NCI-H82 (cell line): Measurements from ENCODE around the gene CYBC1.

Experiments
- DNase-seq: peaks from one replicate; lab custom pipeline; 2025; lab: John Stamatoyannopoulos, UW

Gene CYBC1

DNA sequence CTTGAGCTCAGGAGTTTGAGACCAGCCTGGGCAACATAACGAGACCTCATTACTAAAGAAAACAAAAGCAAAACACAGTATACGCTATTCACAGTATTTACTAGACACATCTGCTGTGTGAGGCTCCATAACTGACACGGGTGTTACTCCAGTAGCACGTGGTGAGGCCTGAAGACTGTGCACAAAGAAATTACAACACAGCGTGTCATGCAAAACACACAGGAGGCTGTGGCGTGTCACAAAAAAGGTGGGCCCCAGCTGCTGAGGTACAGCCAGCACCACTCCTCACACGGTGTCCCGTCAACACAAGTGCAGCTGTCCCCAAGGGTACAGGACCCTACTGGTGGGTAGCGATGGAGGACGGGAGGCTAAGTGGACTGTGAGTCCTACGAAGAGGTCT is 2.7 kb downstream of the CYBC1 start:
- DNase-seq, result no peak

DNA sequence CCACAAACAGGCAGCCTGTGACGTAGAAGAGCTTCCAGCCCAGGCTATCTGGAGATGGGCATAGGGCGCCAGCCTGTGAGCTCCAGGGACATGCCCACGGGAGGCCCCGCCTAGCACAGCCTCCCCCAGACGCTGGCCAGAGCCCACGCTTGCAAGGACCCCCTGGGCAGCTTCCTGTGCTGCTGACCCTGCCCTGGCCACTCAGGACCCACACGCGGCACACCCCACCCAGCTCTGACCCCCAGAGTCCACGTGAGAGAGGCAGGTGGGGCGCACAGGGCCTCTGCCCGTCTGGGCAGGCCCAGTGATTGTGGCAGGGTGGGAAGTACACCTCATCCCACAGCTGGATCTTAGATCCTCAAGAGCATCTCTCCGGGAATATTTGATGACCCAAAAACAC is 3.9 kb downstream of the CYBC1 start:
- no peak for DNase-seq

DNA sequence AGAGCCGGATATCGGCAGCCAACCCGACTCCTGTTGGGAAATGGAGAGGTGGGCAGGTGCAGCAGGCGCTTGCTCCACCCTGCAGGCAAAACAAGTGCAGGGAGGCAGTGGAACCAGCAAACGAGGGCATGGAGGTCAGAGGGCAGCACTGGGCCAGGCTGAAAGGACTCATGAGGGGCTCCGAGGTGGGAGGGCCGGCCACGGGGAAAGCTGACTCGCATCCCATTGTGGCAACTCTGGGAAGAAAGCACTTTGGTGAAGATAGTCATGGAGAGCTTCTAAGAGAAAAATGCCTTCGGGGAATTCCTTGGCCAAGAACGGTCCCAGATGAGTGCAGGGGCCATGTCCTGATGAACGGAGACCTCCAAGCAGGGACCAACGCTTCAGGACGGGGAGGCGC is 4.4 kb downstream of the CYBC1 start:
- DNase-seq, result no peak

DNA sequence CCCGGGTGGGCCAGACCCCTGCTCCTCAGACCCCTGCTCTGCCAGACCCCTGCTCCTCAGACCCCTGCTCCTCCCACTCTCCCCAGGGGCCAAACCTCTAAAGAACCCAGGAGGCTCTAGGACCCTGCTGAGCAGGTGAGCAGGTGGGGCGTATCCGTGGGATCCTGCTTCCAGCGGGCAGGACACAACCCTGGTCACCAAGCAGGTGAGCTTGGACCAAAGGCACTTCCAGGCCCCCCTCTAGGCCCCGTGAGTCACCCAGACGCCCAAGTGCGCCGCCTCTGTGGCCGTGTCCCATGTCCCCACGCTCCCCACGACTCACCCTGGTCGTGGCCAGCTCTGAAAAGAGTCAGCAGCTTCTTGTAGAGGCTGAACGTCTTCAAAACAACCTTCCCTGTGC is 5.0 kb downstream of the CYBC1 start:
- no peak for DNase-seq

DNA sequence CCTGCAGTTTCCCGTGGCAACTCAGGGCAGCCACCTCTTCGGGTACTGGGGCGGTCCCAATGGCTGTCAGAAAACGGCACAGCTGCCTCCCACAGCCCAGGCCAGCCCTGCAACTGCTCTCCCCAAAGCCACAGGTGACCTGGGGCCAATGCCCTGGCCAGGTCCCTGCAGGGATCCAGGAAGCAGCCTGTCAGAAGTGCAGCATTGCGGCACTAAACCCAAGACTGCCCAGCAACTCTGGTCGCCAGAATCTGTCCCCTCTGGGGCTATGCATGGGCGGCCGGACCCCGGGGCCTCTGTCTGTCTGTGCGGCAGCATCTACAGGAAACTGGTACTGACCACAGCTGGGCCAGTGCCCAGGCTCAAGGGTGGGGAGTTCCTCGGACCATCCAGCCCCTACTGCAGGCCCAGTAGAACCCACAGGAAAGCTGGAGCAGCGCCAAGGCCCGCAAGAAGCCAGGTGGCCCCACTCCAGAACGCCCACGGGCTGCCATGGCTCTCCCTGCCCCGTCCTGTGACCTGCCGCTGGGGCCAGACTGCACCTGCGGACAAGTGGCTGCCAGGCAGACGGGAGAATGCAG is 5.5 kb downstream of the CYBC1 start:
- no peak for DNase-seq

DNA sequence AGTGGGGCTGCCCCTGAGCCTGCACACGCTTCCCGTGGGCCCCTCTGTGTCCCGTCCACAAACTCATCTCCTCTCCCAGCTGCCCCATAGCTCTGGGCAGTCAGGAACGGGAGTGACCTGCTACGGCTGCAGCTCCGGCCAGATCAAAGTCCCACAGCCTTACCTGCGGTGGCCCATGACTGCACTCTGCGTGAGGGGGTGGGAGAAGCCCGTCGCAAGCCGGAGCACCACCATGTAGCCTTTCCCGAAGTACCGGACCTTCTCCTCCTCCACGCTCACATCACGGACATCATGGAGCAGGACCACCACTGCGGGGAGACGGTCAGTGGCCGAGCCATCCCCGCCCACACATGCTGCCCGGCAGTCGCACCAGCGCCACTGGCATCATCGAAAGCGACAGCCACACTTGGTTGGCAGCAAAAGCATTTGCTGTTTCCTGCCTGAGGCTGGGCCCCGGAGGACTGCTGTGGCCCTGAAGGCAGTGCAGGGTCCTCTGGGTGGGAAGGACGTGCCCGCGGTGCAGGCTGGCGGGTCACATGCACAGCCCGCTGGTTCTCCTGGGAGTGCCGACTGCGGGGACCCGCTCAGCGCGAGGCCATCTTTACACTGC is 6.2 kb downstream of the CYBC1 start:
- no peak for DNase-seq

DNA sequence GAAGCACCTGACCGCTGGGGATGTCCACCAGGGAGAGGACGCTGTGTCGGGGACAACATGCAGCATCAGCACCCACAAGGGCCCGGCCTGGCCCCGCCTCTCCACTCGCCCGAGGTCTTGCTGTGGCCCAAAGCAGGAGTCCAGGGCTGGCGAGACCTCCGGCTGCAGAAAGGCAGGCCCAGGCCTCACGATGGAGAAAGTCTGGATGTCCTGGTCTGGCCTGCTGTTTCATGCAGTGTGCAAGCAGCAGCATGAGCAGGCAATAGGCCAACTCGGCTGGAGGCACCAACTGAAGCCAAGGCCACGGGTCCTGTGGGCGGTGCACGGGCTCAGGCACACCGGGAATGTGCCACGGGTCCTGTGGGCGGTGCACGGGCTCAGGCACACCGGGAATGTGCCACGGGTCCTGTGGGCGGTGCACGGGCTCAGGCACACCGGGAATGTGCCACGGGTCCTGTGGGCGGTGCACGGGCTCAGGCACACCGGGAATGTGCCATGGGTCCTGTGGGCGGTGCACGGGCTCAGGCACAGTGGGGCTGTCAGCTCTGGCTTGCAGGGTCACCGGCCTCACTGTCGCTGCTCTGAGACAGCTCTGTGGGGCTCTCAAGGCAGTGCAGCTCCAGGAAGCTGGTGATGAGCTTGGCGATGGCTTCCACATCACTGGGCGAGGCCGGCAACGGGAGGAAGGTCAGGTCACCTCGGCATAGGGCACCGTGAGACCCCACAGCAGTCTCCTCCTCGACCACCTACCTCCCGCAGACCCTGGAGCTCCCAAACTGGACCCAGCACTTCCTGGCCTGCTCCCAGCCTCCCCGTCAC is 6.9 kb downstream of the CYBC1 start:
- no peak for DNase-seq

DNA sequence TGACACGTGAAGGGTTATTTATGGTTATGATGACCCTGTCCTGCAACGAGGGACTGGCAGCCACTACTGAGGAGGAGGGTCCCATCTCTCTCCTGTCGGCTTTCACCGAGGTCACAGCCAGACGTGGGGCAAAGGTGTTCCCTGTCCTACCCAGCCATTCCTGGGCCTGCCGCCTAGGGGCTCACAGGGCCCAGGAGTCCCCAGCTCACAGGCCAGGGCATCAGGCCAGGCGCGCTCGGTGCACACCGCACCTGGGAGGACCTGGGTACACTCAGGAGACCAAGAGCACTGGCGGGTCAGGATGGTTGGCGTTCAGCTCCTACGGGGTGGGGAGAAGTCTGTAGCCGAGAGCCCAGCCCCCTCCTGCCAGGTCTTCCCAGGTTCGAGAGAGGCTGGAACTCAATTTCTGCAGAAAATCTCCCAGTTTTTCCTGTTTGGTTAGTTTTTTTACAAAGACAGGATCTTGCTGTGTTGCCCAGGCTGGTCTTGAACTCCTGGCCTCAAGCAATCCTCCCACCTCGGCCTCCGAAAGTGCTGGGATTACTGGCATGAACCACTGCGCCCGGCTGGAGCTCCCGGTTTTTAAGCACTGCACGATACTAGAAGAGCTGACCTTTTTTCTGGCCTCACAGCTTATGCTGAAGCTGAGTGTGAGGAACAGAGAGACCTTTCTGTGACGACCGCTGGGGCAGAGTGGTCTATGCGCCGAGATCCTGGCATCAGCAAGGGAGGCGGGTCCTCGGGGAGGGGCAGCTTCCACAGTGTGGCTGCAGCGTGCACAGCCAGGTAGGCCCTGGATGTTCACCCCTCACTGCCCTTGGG is 7.7 kb downstream of the CYBC1 start:
- no peak for DNase-seq

DNA sequence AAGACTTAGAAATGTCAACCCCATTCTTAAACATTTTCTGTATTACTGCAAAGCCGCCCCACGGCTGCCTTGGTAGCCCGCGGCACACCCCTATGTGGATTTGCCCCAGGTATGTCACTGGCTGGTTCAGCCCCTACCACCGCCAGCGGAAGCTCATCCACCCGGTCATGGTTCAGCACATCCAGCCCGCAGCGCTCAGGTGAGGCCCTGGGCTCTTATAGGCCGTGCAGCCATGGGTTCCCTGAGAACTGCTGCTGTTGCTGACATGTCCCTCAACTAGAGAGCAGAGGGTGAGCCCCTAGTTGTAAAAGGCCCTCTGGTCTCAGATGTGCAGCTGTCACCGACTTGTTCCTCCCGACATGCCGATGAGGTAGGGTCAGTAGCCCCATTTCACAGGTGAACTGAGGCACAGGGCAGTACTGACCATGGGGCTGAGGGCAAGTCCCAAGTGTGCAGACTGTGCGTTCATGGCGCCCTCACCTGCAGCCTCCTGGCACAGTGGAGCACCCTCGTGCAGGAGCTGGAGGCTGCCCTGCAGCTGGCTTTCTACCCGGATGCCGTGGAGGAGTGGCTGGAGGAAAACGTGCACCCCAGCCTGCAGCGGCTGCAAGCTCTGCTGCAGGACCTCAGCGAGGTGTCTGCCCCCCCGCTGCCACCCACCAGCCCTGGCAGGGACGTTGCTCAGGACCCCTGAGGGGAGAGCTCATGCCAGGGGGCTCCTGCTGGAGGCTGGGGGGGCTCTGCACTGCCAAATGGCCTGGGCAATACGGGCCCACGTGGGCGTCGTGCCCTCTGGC is 8.7 kb downstream of the CYBC1 start:
- DNase-seq, result no peak

DNA sequence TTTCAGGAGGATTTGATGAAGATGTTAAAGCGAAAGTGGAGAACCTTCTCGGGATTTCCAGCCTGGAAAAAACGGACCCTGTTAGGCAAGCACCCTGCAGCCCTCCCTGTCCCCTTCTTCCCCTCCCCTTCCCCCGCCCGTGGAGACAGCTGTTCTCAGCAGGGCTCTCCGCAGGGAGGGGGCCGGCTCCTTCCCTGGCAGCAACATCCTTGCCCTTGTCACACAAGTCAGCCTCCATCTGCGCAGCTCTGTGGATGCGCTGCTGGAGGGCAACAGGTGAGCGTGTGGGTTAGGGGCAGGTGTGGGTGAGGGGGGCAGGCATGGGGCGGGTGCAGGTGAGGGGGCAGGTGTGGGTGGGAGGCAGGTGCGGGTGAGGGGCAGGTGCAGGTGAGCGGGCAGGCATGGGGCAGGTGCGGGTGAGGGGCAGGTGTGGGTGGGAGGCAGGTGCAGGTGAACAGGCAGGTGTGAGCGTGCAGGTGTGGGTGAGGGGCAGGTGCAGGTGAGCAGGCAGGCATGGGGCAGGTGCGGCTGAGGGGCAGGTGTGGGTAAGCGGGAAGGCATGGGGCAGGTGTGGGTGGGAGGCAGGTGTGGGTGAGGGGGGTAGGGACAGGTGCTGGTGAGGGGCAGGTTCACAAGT is 9.4 kb downstream of the CYBC1 start:
- DNase-seq, result peak; percentile 77

DNA sequence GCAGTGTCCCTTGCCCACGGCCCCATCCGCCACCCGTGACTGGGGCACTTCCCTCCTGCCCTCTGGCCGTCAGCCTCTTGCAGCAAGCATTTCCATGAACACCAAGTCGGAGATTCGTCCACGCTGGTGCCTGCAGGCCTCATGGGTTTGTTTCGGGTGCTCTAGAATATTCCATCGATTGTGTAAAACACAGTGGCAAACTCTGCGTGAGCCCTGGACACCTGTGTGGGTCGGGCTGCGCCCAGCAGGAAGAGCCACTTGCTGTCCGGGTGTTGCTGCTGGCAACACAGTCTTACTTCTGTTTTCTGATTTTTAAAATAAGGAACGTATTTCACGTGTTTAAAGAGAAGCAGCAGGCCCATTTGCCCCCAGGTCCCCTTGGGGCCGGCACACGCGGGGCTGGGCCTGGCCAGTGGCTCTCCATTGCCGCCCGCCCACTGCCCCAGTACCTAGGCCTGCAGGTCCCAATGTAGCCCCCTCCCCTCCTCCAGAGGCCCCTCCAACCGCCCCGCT is 10.0 kb downstream of the CYBC1 start:
- no peak for DNase-seq

DNA sequence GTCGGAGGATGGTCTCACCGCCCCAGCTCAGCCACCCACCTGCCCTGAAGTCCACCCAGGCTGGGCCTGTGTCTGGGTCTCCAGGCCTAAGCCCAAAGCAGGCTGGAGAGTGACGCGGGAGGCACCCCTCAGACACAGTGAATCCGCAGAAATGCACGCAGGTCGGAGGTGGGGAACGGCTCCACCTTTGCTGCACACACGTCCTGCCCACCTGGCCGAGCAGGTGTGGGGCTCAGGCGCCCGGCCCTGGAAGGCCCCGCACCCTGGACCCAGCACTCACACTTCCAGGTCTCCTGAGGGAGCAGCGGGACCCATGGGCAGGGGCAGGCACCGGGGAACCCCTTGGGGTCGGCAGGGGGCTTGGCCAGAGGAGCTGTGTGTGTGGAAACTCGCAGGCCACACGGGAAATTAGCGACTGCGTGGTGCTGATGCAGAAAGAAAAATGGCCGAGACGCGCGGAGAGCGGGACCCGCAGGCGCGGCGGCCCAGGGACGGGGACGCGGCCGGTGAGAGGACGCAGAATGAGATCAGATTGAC is 10.7 kb downstream of the CYBC1 start:
- DNase-seq, result no peak

DNA sequence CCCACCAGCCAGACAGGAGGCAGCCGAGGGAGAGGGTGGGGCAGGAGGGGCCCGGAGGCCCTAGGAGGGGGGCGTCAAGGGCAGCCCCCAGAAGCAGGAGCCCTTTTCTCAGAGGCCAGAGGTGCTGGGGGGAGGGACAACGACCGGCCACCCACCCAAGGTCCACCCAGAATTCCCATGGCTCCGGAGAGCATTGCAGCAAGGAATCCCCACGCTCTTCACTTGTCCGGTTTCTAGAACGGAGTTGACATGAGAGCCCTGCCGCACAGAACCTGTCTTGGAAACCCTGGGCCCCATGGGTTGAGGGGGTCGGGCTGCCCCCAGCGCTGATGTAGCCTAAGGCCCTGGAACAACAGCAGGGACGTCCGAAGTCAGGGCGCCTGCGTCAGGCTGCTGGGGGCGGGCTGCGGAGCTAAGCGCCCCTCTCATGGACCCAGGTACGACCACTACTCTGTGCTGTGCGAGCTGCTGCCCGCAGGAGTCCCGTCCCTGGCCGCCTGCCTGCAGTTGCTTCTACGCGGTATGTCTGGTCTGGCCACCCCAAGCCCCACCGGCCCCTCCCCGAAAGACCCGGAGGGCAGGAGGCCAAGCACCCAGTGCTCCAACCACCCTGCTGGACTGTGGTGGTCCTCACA is 11.2 kb downstream of the CYBC1 start:
- DNase-seq, result no peak

DNA sequence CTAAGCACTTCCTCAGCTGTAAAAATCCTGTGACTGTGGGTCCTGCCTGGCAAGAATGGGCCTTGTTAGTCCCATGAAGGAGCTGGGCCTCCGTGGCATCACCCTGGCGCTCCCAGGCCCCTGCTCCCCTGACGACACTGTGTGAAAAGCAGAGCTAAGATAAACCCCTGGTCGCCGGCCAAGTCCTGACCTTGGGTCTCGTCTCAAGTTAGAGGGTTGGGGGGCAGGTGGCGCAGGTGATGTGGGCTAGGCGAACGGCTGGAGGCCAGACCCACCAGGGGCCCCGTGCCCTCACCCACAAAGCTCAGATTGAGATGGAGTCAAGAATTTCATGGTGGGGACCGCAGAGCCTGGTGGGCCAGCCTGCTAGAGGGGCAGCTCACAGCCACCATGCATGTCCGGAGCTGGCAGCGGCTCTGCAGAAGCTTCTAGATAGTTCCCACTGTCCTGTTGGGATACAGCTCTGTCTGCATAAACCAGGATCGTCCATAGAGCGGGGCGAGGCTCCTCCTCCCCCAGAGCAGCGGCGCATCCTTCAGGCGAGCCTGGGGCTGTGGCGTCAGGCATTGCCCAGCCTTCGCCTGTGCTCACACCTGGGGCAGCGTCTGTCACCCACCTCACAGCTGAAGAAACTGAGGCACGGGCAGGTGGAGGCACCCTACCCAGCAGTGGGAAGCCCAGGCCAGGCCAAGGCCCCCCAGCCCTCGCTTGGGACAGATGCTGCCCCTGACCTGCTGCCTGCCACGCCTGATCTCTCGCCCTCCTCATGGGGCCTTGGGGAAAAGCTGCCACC is 12.0 kb downstream of the CYBC1 start:
- DNase-seq, result no peak

DNA sequence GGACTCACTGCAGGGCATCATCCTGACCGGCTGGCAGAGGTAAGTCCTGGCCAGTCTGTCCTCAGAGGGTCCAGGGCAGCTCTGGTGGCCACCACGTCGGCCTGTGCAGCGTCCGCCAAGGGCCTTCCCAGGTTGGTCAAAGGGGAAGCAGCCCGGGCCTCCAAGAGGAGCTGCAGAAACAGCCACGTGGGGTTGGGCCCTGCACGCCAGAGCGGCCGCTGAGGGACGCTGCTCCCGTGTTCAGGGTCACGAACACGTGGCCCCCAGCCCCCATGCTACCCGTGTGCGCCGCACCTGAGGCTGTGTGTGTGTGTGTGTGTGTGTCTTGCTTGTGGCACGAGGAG is 13.3 kb downstream of the CYBC1 start:
- no peak for DNase-seq

DNA sequence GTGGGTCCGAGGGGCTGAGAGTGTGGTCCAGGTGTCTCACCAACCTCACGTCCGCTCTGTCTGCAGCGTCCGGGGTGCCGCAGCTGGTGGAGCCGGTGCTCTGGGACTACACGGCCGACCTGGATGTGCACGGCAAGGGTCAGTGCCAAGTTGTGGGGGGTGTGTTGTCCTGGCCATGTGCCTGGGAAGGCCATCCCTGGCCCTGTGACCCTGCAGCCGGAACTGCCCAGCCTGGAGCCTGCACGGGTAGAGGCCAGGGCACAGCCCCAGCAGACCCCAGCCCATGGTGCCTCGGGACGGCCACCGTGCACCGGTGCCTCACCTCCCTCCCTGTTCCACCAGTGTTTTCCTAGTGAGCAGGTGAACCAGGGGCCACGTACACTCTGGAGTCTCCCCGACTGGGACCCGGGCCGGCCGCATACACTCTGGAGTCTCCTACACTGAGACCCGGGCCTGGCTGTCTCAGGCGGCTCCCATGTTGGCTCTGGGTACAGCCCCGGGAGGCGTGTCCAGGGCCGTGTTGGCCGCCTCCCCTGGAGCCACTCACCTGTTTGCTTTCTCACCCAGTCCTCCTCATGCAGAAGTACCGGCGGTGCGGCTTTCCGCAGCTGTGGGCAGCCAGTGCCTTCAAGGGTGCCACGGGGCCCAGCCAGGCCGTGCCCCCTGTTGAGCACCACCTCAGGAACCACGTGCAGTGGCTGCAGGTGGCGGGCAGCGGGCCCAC is 13.8 kb downstream of the CYBC1 start:
- DNase-seq, result no peak

DNA sequence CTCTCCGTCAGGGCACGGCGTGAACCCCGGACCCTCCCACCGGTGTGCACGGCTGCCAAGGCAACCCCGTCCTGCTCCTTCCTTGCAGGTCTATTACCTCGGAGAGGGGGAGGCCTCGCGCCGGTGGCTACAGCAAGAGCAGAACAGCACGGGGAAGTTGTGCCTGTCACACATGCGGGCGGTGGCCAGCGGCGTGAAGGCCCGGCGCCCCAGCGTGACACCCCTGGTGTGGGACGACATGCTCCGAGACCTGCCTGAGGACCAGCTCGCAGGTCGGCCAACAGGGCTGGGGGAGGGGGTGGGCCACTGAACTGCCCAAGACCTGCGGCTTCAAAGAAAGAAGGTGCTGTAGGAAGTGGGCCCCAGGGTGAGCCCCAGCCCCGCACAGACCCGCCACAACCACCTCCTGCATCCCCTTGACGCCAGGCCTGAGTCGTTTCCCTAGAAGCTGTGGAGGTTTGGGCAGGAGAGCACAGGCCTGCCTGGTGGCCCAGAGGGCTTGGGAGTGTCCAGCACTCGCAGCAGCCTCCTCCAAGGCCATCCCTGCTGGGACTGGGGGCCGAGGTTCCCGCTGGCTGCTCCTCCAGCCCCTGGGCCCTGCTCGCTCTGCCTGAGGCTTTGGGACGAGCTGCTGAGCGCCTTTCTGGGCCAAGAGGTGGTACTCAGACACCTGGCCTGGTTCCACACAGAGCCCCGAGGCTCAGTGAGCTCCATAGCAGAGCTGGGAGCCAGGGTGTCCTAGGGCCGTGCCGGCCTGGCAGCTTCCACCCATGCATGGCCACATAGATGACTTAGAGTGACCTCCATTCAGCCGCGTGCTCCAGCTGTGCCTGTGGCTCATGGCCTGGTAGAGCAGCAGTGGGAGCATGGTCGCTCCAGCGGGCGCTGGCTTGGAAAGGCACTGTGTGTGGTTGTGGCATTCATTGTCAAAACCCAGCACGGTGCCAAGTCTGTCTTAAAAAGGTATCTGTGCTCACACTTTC is 14.7 kb downstream of the CYBC1 start:
- no peak for DNase-seq

DNA sequence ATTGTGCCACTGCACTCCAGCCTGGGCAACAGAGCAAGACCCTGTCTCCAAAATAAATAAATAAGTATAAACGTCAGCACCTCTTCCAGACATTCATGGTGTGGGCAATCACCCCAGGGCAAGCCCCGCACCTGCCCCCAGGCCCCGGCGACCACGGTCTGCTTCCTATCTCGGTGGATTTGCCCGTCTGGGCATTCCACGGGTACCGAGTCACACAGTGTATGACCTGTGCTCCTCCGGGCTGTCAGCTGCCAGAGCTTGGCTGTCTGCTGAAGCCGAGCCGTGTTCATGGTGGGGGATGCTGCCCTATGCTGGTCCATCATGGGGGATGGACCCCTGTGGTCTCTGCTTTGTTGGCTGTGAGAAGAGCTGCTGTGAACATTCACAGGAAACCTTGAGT is 15.4 kb downstream of the CYBC1 start:
- DNase-seq, result no peak
